NCI-H2107 treated with DMSO at 0.1 percent for 48 hours (cell line): ENCODE results near the gene AGAP2.

ENCODE experiments used
- DNase-seq: peaks from one replicate; lab custom pipeline; 2025; ENCODE audit not compliant: unreplicated experiment; lab: John Stamatoyannopoulos, UW

The AGAP2 gene

DNA sequence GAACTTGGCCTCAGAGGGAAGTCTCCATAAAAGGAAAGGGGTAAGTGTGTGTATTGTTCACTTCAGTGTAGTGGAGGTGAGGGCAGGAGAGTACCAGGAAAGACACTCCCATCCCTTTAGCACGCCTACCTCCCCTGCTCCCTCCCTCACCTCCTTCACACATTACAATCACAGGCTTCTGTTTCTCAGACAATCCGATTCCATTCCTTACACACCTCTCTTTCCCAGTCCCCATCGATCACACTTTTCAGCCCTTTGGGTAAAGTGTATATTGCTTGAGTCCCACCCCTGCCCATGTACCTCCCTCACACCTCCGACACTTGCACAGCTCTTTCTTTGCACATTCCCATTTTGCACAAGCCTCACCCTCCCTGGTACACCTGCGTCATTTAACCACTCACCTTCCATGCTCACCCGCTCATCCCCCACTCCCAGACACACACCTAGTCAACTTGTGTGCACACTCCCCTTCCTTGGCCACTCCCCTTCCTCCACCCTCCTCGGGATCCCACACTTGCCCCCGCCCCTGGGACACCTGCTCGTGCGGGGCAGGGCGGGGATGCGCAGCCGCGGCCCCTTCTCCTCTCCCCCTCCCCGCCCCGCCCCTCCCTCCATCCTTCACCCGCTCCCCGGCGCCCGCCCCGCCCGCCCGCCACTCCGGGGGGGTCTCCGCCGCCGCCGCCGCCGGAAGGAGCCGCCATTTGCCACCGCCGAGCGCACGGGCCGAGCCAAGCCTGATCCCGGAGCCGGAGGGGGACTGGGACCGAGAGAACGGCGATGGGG is 16.1 kb upstream of the AGAP2 start, which contains the start of gene MARCHF9:
TSS of gene MARCHF9 (plus strand) at position 693 of the 783 bp plus-strand sequence. CDS start 426 bp downstream, outside the sequence.
- peak; percentile 90 for DNase-seq

DNA sequence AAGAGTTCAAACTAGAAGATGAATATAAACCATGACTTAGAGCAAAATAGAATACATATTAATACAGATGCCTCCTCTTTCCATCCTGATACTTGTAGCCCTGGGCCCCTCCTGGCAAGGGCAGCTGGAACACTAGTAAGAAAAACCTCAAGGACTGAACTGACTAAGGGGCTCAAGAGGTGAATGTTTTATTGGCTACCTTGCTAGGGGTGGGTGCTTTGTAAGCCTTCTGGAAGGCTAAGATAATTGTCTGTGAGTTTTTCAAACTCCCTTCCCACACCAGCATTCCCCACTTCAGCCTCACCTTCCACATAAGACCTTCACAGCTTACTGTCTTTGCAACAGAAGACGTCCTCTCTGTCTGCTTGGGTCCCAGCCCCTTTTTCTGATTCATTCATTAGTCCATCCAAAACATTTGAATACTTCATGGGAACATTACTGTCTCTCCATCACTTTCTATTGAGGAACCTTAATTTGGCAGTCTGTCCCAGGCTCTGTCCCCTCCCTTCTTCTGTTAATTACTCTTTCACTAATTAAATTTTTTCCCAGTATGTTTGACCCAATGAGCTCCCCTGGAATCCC is 15.3 kb upstream of the AGAP2 start:
- DNase-seq = no peak

GRCh38 chr12:57752668-57753000 is 14.1 kb upstream of the AGAP2 start:
- DNase-seq = no peak

GRCh38 chr12:57751788-57752667 is 13.5 kb upstream of the AGAP2 start, which contains the start of gene CDK4:
Gene CDK4, minus strand, starts transcription at chr12:57752310. Its CDS starts 593 bp downstream, at chr12:57751717.
- DNase-seq = peak; percentile 98

DNA sequence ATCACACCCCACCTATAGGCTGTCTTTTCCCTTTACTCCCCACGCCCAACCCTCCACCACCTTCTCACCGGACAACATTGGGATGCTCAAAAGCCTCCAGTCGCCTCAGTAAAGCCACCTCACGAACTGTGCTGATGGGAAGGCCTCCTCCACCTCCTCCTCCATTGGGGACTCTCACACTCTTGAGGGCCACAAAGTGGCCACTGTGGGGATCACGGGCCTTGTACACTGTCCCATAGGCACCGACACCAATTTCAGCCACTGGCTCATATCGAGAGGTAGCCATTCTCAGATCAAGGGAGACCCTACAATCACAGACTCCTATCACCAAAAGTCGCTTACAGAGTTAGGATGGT is 12.9 kb upstream of the AGAP2 start:
- no peak for DNase-seq

DNA sequence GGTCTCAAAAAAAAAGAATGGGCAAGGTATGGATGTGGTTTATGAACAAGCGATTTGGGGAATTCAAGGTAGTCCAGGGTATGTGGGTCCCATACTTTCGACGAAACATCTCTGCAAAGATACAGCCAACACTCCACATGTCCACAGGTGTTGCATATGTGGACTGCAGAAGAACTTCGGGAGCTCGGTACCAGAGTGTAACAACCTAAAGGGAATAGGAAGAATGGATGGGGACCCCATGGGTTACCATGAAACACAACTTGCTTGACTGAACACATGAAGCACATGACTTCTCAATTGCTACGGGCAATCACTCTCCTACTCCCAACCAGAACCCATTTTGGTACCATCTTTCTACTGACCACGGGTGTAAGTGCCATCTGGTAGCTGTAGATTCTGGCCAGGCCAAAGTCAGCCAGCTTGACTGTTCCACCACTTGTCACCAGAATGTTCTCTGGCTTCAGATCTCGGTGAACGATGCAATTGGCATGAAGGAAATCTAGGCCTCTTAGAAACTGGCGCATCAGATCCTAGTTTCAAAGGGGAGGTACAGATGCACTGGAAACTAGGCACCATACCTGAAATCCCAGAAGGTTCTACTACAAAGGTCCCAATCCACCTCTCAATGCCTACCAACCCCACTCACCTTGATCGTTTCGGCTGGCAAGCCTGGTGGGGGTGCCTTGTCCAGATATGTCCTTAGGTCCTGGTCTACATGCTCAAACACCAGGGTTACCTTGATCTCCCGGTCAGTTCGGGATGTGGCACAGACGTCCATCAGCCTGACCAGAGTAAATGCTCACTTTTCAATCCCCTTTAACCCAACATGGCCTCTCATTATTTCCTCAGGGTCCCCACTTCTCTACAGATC is 12.3 kb upstream of the AGAP2 start:
- DNase-seq = no peak

GRCh38 chr12:57749061-57749460 is 10.5 kb upstream of the AGAP2 start:
- DNase-seq = no peak

GRCh38 chr12:57746025-57746424 is 7.5 kb upstream of the AGAP2 start:
- no peak for DNase-seq

DNA sequence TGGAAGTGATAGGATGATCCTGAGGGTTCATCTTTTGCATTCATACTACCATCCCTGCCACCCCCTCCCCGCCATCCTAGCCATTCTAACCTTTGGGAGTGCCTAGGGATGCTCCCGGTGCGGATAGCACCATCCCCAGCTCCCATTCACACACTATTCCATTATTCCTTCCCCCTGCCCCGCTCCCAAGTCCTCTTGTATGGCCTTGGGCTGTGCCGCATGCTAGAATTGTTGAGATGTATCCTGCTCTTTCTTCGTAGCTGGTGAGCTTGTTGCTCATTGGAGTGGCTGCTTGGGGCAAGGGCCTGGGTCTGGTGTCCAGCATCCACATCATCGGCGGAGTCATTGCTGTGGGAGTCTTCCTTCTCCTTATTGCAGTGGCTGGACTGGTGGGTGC is 6.9 kb upstream of the AGAP2 start:
- no peak for DNase-seq

- peak; percentile 99 for DNase-seq
Observed at GRCh38 chr12:57744777-57745484, 6.4 kb upstream of the AGAP2 start, which contains the start of gene TSPAN31. Gene TSPAN31, plus strand, starts transcription at chr12:57745039. Its CDS starts 116 bp downstream, at chr12:57745155.

GRCh38 chr12:57744194-57744776 is 5.7 kb upstream of the AGAP2 start:
- no peak for DNase-seq

- DNase-seq = no peak
Observed at GRCh38 chr12:57743769-57744168, 5.2 kb upstream of the AGAP2 start.

GRCh38 chr12:57741844-57742738 is 3.5 kb upstream of the AGAP2 start:
- no peak for DNase-seq

- DNase-seq = no peak
Observed at GRCh38 chr12:57741413-57741789, 2.9 kb upstream of the AGAP2 start.

GRCh38 chr12:57740656-57741412 is 2.3 kb upstream of the AGAP2 start:
- no peak for DNase-seq

GRCh38 chr12:57739914-57740538 is 1.5 kb upstream of the AGAP2 start:
- DNase-seq = no peak

GRCh38 chr12:57739387-57739786 is 845 bp upstream of the AGAP2 start:
- no peak for DNase-seq
